NCI-H1092 (cell line): ENCODE data around the gene IRF3.
"Not testable (repeated sequence)": the region's sequence is repeated elsewhere in the genome, so short reads cannot be mapped to it uniquely, and the experiment has no call there.

ENCODE experiments used
- DNase-seq: peaks from one replicate; lab custom pipeline; 2025; lab: John Stamatoyannopoulos, UW

Gene IRF3

GRCh38 chr19:49617860-49618259 is 47.8 kb downstream of the IRF3 start:
- not testable (repeated sequence) for DNase-seq

DNA sequence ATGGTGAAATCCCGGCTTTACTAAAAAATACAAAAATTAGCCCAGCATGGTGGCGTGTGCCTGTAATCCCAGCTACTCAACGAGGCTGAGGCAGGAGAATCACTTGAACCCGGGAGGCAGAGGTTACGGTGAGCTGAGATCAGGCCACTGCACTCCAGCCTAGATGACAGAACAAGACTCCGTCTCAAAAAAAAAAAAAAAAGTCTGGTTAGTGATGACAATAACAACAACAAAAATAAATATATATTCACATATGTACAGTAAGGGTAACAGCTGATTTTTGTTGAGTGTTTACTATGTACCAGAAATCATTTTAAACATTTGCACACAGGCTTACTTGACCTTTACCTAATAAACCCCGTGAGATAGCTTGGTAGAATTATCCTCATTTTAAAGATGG is 48.7 kb downstream of the IRF3 start:
- no peak for DNase-seq

- DNase-seq, result no peak
Measured at GRCh38 chr19:49616532-49616931, 49.1 kb downstream of the IRF3 start.

GRCh38 chr19:49615861-49616260 is 49.8 kb downstream of the IRF3 start:
- no peak for DNase-seq

- no peak for DNase-seq
Measured at GRCh38 chr19:49614096-49614833, 51.4 kb downstream of the IRF3 start.

GRCh38 chr19:49613374-49613773 is 52.3 kb downstream of the IRF3 start:
- no peak for DNase-seq
